ENCODE results near the gene NPHS1. TPM values are rescaled to one million over a fixed set of nuclear protein-coding genes. Genes with fewer than 3 reads are reported as not detected.

NPHS1 gene
- total and polyA plus RNA-seq, 4 donors: not detected

- intact Hi-C loops (cut with DNase I): no loop called here
- Histone ChIP-seq H3K4me1 (ENCODE audit: control insufficient read depth in 1 of 2, insufficient read depth in 2 of 2, low read length in 2 of 2) (no peaks in the 10 kb centered on the region), H3K4me3 (ENCODE audit: low read length in 2 of 2) (no peak overlapping the region), H3K27ac (ENCODE audit: low read depth in 1 of 2, low read length in 2 of 2) (no peak overlapping the region), H3K9me3 (ENCODE audit: control insufficient read depth, low read length) (peaks cover 2% of the 10 kb centered on the region), H3K27me3 (ENCODE audit: control insufficient read depth in 1 of 2, insufficient read depth in 2 of 2, low read length in 1 of 2) (no peaks in the 10 kb centered on the region), H3K36me3 (ENCODE audit: control insufficient read depth in 1 of 2, insufficient read depth in 2 of 2, low read length in 1 of 2) (no peaks in the 10 kb centered on the region)
- DNase-seq (no peak), ATAC-seq (ENCODE audit: low FRiP score) (no peak)
- WGBS, 2 donors: 50 to 51% methylated on average over 7 of the region's 7 CpGs
These were observed 18.3 kb downstream of the NPHS1 start for GRCh38 chr19:35833972-35834371.

GRCh38 chr19:35832054-35832453 lies 20.2 kb downstream of the NPHS1 start:
- ATAC-seq (ENCODE audit: low FRiP score) (no peak), DNase-seq (no peak)
- intact Hi-C loops (cut with DNase I): no loop called here
- no peak overlapping the region for H3K27ac ChIP-seq (ENCODE audit: low read depth in 1 of 2, low read length in 2 of 2)
- H3K9me3 ChIP-seq (ENCODE audit: control insufficient read depth, low read length): no peaks in the 10 kb centered on the region
- 70 to 75% methylated on average over 4 of the region's 4 CpGs for WGBS, 2 donors
- no peaks in the 10 kb centered on the region for H3K27me3 ChIP-seq (ENCODE audit: control insufficient read depth in 1 of 2, insufficient read depth in 2 of 2, low read length in 1 of 2)
- no peaks in the 10 kb centered on the region for H3K36me3 ChIP-seq (ENCODE audit: control insufficient read depth in 1 of 2, insufficient read depth in 2 of 2, low read length in 1 of 2)
- no peak overlapping the region for H3K4me3 ChIP-seq (ENCODE audit: low read length in 2 of 2)
- no peaks in the 10 kb centered on the region for H3K4me1 ChIP-seq (ENCODE audit: control insufficient read depth in 1 of 2, insufficient read depth in 2 of 2, low read length in 2 of 2)

- DNase-seq: no peak
- intact Hi-C loops (cut with DNase I): no loop called here
- 71 to 77% methylated on average over 18 of the region's 18 CpGs for WGBS, 2 donors
These were observed 21.3 kb downstream of the NPHS1 start for GRCh38 chr19:35830986-35831385.

GRCh38 chr19:35828692-35829301 lies 23.5 kb downstream of the NPHS1 start:
- Histone ChIP-seq H3K9me3 (ENCODE audit: control insufficient read depth, low read length) (no peaks in the 10 kb centered on the region), H3K4me1 (ENCODE audit: control insufficient read depth in 1 of 2, insufficient read depth in 2 of 2, low read length in 2 of 2) (no peaks in the 10 kb centered on the region), H3K27me3 (ENCODE audit: control insufficient read depth in 1 of 2, insufficient read depth in 2 of 2, low read length in 1 of 2) (no peaks in the 10 kb centered on the region), H3K36me3 (ENCODE audit: control insufficient read depth in 1 of 2, insufficient read depth in 2 of 2, low read length in 1 of 2) (no peaks in the 10 kb centered on the region), H3K4me3 (ENCODE audit: low read length in 2 of 2) (no peak overlapping the region), H3K27ac (ENCODE audit: low read depth in 1 of 2, low read length in 2 of 2) (no peak overlapping the region)
- WGBS, 2 donors: 5% methylated on average over 12 of the region's 12 CpGs
- intact Hi-C loops (cut with DNase I): no loop called here
- DNase-seq (peak in 1 of 2 donors; percentile 68), ATAC-seq (ENCODE audit: low FRiP score) (no peak)

More at GRCh38 chr19:35830986-35831385, 21.3 kb downstream of the NPHS1 start:
- Histone ChIP-seq H3K36me3 (ENCODE audit: control insufficient read depth in 1 of 2, insufficient read depth in 2 of 2, low read length in 1 of 2) (no peaks in the 10 kb centered on the region), H3K4me1 (ENCODE audit: control insufficient read depth in 1 of 2, insufficient read depth in 2 of 2, low read length in 2 of 2) (no peaks in the 10 kb centered on the region), H3K9me3 (ENCODE audit: control insufficient read depth, low read length) (no peaks in the 10 kb centered on the region), H3K4me3 (ENCODE audit: low read length in 2 of 2) (no peak overlapping the region), H3K27ac (ENCODE audit: low read depth in 1 of 2, low read length in 2 of 2) (no peak overlapping the region), H3K27me3 (ENCODE audit: control insufficient read depth in 1 of 2, insufficient read depth in 2 of 2, low read length in 1 of 2) (no peaks in the 10 kb centered on the region)
- no peak for ATAC-seq (ENCODE audit: low FRiP score)

GRCh38 chr19:35824150-35824549 lies 28.2 kb downstream of the NPHS1 start:
- ATAC-seq (ENCODE audit: low FRiP score): no peak
- intact Hi-C loops (cut with DNase I): no loop called here
- DNase-seq: no peak
- WGBS, 2 donors: 81 to 85% methylated on average over 5 of the region's 5 CpGs
- no peaks in the 10 kb centered on the region for H3K27me3 ChIP-seq (ENCODE audit: control insufficient read depth in 1 of 2, insufficient read depth in 2 of 2, low read length in 1 of 2)
- no peaks in the 10 kb centered on the region for H3K4me1 ChIP-seq (ENCODE audit: control insufficient read depth in 1 of 2, insufficient read depth in 2 of 2, low read length in 2 of 2)
- H3K4me3 ChIP-seq (ENCODE audit: low read length in 2 of 2): no peak overlapping the region
- H3K36me3 ChIP-seq (ENCODE audit: control insufficient read depth in 1 of 2, insufficient read depth in 2 of 2, low read length in 1 of 2): no peaks in the 10 kb centered on the region
- H3K27ac ChIP-seq (ENCODE audit: low read depth in 1 of 2, low read length in 2 of 2): no peak overlapping the region
- no peaks in the 10 kb centered on the region for H3K9me3 ChIP-seq (ENCODE audit: control insufficient read depth, low read length)

GRCh38 chr19:35822579-35822978 lies 29.7 kb downstream of the NPHS1 start:
- no peak overlapping the region for H3K27ac ChIP-seq (ENCODE audit: low read depth in 1 of 2, low read length in 2 of 2)
- H3K36me3 ChIP-seq (ENCODE audit: control insufficient read depth in 1 of 2, insufficient read depth in 2 of 2, low read length in 1 of 2): no peaks in the 10 kb centered on the region
- H3K9me3 ChIP-seq (ENCODE audit: control insufficient read depth, low read length): no peaks in the 10 kb centered on the region
- no peak overlapping the region for H3K4me3 ChIP-seq (ENCODE audit: low read length in 2 of 2)
- DNase-seq: no peak
- H3K27me3 ChIP-seq (ENCODE audit: control insufficient read depth in 1 of 2, insufficient read depth in 2 of 2, low read length in 1 of 2): no peaks in the 10 kb centered on the region
- no peaks in the 10 kb centered on the region for H3K4me1 ChIP-seq (ENCODE audit: control insufficient read depth in 1 of 2, insufficient read depth in 2 of 2, low read length in 2 of 2)
- ATAC-seq (ENCODE audit: low FRiP score): no peak
- 63 to 78% methylated on average over 3 of the region's 3 CpGs for WGBS, 2 donors
- intact Hi-C loops (cut with DNase I): no loop called here

GRCh38 chr19:35818445-35818844 lies 33.9 kb downstream of the NPHS1 start:
- H3K27ac ChIP-seq (ENCODE audit: low read depth in 1 of 2, low read length in 2 of 2): no peak overlapping the region
- no peaks in the 10 kb centered on the region for H3K36me3 ChIP-seq (ENCODE audit: control insufficient read depth in 1 of 2, insufficient read depth in 2 of 2, low read length in 1 of 2)
- 57 to 75% methylated on average over 3 of the region's 3 CpGs for WGBS, 2 donors
- no peak for ATAC-seq (ENCODE audit: low FRiP score)
- H3K4me1 ChIP-seq (ENCODE audit: control insufficient read depth in 1 of 2, insufficient read depth in 2 of 2, low read length in 2 of 2): no peaks in the 10 kb centered on the region
- intact Hi-C loops (cut with DNase I): no loop called here
- no peak for DNase-seq
- no peak overlapping the region for H3K4me3 ChIP-seq (ENCODE audit: low read length in 2 of 2)
- H3K9me3 ChIP-seq (ENCODE audit: control insufficient read depth, low read length): no peaks in the 10 kb centered on the region
- H3K27me3 ChIP-seq (ENCODE audit: control insufficient read depth in 1 of 2, insufficient read depth in 2 of 2, low read length in 1 of 2): no peaks in the 10 kb centered on the region

- no peaks in the 10 kb centered on the region for H3K4me1 ChIP-seq (ENCODE audit: control insufficient read depth in 1 of 2, insufficient read depth in 2 of 2, low read length in 2 of 2)
- DNase-seq: no peak
- no peaks in the 10 kb centered on the region for H3K36me3 ChIP-seq (ENCODE audit: control insufficient read depth in 1 of 2, insufficient read depth in 2 of 2, low read length in 1 of 2)
- no peak overlapping the region for H3K4me3 ChIP-seq (ENCODE audit: low read length in 2 of 2)
- ATAC-seq (ENCODE audit: low FRiP score): no peak
- 68 to 76% methylated on average over 9 of the region's 9 CpGs for WGBS, 2 donors
- no peaks in the 10 kb centered on the region for H3K27me3 ChIP-seq (ENCODE audit: control insufficient read depth in 1 of 2, insufficient read depth in 2 of 2, low read length in 1 of 2)
- intact Hi-C loops (cut with DNase I): no loop called here
- H3K27ac ChIP-seq (ENCODE audit: low read depth in 1 of 2, low read length in 2 of 2): no peak overlapping the region
- H3K9me3 ChIP-seq (ENCODE audit: control insufficient read depth, low read length): no peaks in the 10 kb centered on the region
These were observed 35.5 kb downstream of the NPHS1 start for GRCh38 chr19:35816846-35817245.

GRCh38 chr19:35816262-35816661 lies 36.0 kb downstream of the NPHS1 start:
- Histone ChIP-seq H3K9me3 (ENCODE audit: control insufficient read depth, low read length) (no peaks in the 10 kb centered on the region), H3K27ac (ENCODE audit: low read depth in 1 of 2, low read length in 2 of 2) (no peak overlapping the region), H3K4me1 (ENCODE audit: control insufficient read depth in 1 of 2, insufficient read depth in 2 of 2, low read length in 2 of 2) (no peaks in the 10 kb centered on the region), H3K4me3 (ENCODE audit: low read length in 2 of 2) (no peak overlapping the region), H3K36me3 (ENCODE audit: control insufficient read depth in 1 of 2, insufficient read depth in 2 of 2, low read length in 1 of 2) (no peaks in the 10 kb centered on the region), H3K27me3 (ENCODE audit: control insufficient read depth in 1 of 2, insufficient read depth in 2 of 2, low read length in 1 of 2) (no peaks in the 10 kb centered on the region)
- ATAC-seq (ENCODE audit: low FRiP score): no peak
- intact Hi-C loops (cut with DNase I): no loop called here
- no peak for DNase-seq
- WGBS, 2 donors: 27 to 36% methylated on average over 6 of the region's 6 CpGs

All from aorta (tissue), 5 donors.